ENCODE measurements around the gene IKZF3. TPM values are rescaled to one million over a fixed set of nuclear protein-coding genes. Genes with fewer than 3 reads are reported as not detected.

Gene IKZF3
- polyA plus RNA-seq, 1 donor from 2014 or later: not detected

- no peak overlapping the region for H3K9ac ChIP-seq (ENCODE audit: low read length)
- H3K36me3 ChIP-seq (ENCODE audit: insufficient read depth, low read length): no peaks in the 10 kb centered on the region
- H2AFZ ChIP-seq (ENCODE audit: low read depth, low read length): no peak overlapping the region
- no peak overlapping the region for H3K4me3 ChIP-seq (ENCODE audit: low read length)
- no peaks in the 10 kb centered on the region for H3K9me2 ChIP-seq (ENCODE audit: insufficient read depth, low read length)
- no peak overlapping the region for H3K4me2 ChIP-seq (ENCODE audit: low read length)
- no peak for TF ChIP-seq EP300 (conservative IDR thresholded peaks at IDR 0.05; ENCODE audit: poor library complexity, severe bottlenecking)
- no peak for TF ChIP-seq TAF1 (IDR thresholded peaks at IDR 0.05; ENCODE audit: low read depth)
- TF ChIP-seq RAD21 (conservative IDR thresholded peaks at IDR 0.05): no peak
- no peak for TF ChIP-seq MXI1 (conservative IDR thresholded peaks at IDR 0.05; ENCODE audit: poor library complexity, severe bottlenecking)
- TF ChIP-seq CTCF (IDR thresholded peaks at IDR 0.05; ENCODE audit: poor library complexity, severe bottlenecking): no peak
- TF ChIP-seq REST (IDR thresholded peaks at IDR 0.05; ENCODE audit: borderline replicate concordance): no peak
- TF ChIP-seq POLR2AphosphoS5 (IDR thresholded peaks at IDR 0.05): no peak
- no peaks in the 10 kb centered on the region for H3K27me3 ChIP-seq (ENCODE audit: insufficient read depth, low read depth, low read length)
- no peaks in the 10 kb centered on the region for H3K79me2 ChIP-seq (replicated peaks; ENCODE audit: insufficient read depth, low read length)
- no peaks in the 10 kb centered on the region for H4K20me1 ChIP-seq (ENCODE audit: insufficient read depth)
- no peaks in the 10 kb centered on the region for H3K9me3 ChIP-seq (ENCODE audit: low read length)
- no peaks in the 10 kb centered on the region for H3F3A ChIP-seq (ENCODE audit: insufficient read depth, low read length, poor library complexity, severe bottlenecking)
- H3K27ac ChIP-seq (ENCODE audit: low read length): no peak overlapping the region
These were observed 45.6 kb downstream of the IKZF3 start for GRCh38 chr17:39818358-39819000.

GRCh38 chr17:39816272-39816671 is 47.8 kb downstream of the IKZF3 start:
- Histone ChIP-seq H3K4me2 (ENCODE audit: low read length) (no peak overlapping the region), H3K36me3 (ENCODE audit: insufficient read depth, low read length) (no peaks in the 10 kb centered on the region), H3K9me3 (ENCODE audit: low read length) (no peaks in the 10 kb centered on the region), H3K9me2 (ENCODE audit: insufficient read depth, low read length) (no peaks in the 10 kb centered on the region), H3F3A (ENCODE audit: insufficient read depth, low read length, poor library complexity, severe bottlenecking) (no peaks in the 10 kb centered on the region), H4K20me1 (ENCODE audit: insufficient read depth) (no peaks in the 10 kb centered on the region), H3K27me3 (ENCODE audit: insufficient read depth, low read depth, low read length) (no peaks in the 10 kb centered on the region), H3K4me3 (ENCODE audit: low read length) (no peak overlapping the region), H3K9ac (ENCODE audit: low read length) (no peak overlapping the region), H3K27ac (ENCODE audit: low read length) (no peak overlapping the region), H3K79me2 (replicated peaks; ENCODE audit: insufficient read depth, low read length) (no peaks in the 10 kb centered on the region), H2AFZ (ENCODE audit: low read depth, low read length) (no peak overlapping the region)
- TF ChIP-seq RAD21 (conservative IDR thresholded peaks at IDR 0.05) (no peak), CTCF (IDR thresholded peaks at IDR 0.05; ENCODE audit: poor library complexity, severe bottlenecking) (no peak), POLR2AphosphoS5 (IDR thresholded peaks at IDR 0.05) (no peak), EZH2 (IDR thresholded peaks at IDR 0.05; ENCODE audit: borderline replicate concordance, insufficient read depth, low read length, poor library complexity, severe bottlenecking) (no peak), TAF1 (IDR thresholded peaks at IDR 0.05; ENCODE audit: low read depth) (no peak), REST (IDR thresholded peaks at IDR 0.05; ENCODE audit: borderline replicate concordance) (no peak), EP300 (conservative IDR thresholded peaks at IDR 0.05; ENCODE audit: poor library complexity, severe bottlenecking) (no peak), MXI1 (conservative IDR thresholded peaks at IDR 0.05; ENCODE audit: poor library complexity, severe bottlenecking) (no peak), SMC3 (conservative IDR thresholded peaks at IDR 0.05; ENCODE audit: poor library complexity) (no peak)

Measured in neural cell (in vitro differentiated cells).